HUES48 (cell line): ENCODE results near the gene NRL.

Source experiments
- H3K27ac ChIP-seq: one replicate; pipeline ENCODE4 v1.7.0; 2013; ENCODE audit warnings: low read depth, low read length, inconsistent platforms
- H3K27me3 ChIP-seq: 2 replicates; pipeline ENCODE4 v1.6.1; 2013; ENCODE audit warnings: mild to moderate bottlenecking, low read length; ENCODE audit not compliant: control insufficient read depth, insufficient read depth
- H3K36me3 ChIP-seq: 2 replicates; pipeline ENCODE4 v1.6.1; 2013; ENCODE audit warnings: low read length; ENCODE audit not compliant: control insufficient read depth, insufficient read depth
- H3K4me1 ChIP-seq: 2 replicates; pipeline ENCODE4 v1.6.1; 2013; ENCODE audit warnings: mild to moderate bottlenecking, low read length; ENCODE audit not compliant: control insufficient read depth, insufficient read depth
- H3K4me3 ChIP-seq: 2 replicates; pipeline ENCODE4 v1.5.1; 2013; ENCODE audit warnings: mild to moderate bottlenecking, low read depth, low read length
- H3K9ac ChIP-seq: 2 replicates; pipeline ENCODE4 v1.6.1; 2013; ENCODE audit warnings: mild to moderate bottlenecking, low read depth, low read length, moderate library complexity
- H3K9me3 ChIP-seq: 2 replicates; pipeline ENCODE4 v1.6.1; 2013; ENCODE audit warnings: low read length; ENCODE audit not compliant: control insufficient read depth, insufficient read depth

The NRL gene

GRCh38 chr14:24141097-24141880 is 26.5 kb upstream of the NRL start, which contains the start of gene EMC9:
TSS of gene EMC9 (minus strand) at chr14:24141591. CDS start at chr14:24141304, 287 bp downstream.
- H3K4me1 ChIP-seq = peaks cover 17% of the 10 kb centered on the region
- H3K27ac ChIP-seq = peak within 1 kb of the TSS; percentile 94
- H3K4me3 ChIP-seq = peak within 1 kb of the TSS; percentile 86
- no peaks in the 10 kb centered on the region for H3K27me3 ChIP-seq
- no peaks in the 10 kb centered on the region for H3K9me3 ChIP-seq
- peak within 1 kb of the TSS; percentile 85 for H3K9ac ChIP-seq
- peaks cover 48% of the 10 kb centered on the region for H3K36me3 ChIP-seq

GRCh38 chr14:24139272-24139934 is 24.7 kb upstream of the NRL start:
- no peaks in the 10 kb centered on the region for H3K27me3 ChIP-seq
- no peak overlapping the region for H3K27ac ChIP-seq
- peaks cover 42% of the 10 kb centered on the region for H3K36me3 ChIP-seq
- no peaks in the 10 kb centered on the region for H3K9me3 ChIP-seq
- no peak overlapping the region for H3K9ac ChIP-seq
- peaks cover 9% of the 10 kb centered on the region for H3K4me1 ChIP-seq
- H3K4me3 ChIP-seq = peak overlapping the region; percentile 86

GRCh38 chr14:24138396-24139271 is 23.9 kb upstream of the NRL start:
- H3K9me3 ChIP-seq = no peaks in the 10 kb centered on the region
- H3K27ac ChIP-seq = no peak overlapping the region
- no peak overlapping the region for H3K9ac ChIP-seq
- no peaks in the 10 kb centered on the region for H3K27me3 ChIP-seq
- peaks cover 9% of the 10 kb centered on the region for H3K4me1 ChIP-seq
- peaks cover 34% of the 10 kb centered on the region for H3K36me3 ChIP-seq
- H3K4me3 ChIP-seq = no peak overlapping the region

- no peak overlapping the region for H3K27ac ChIP-seq
- H3K4me1 ChIP-seq = peaks cover 9% of the 10 kb centered on the region
- H3K27me3 ChIP-seq = no peaks in the 10 kb centered on the region
- no peak overlapping the region for H3K4me3 ChIP-seq
- H3K9me3 ChIP-seq = no peaks in the 10 kb centered on the region
- no peak overlapping the region for H3K9ac ChIP-seq
- peaks cover 27% of the 10 kb centered on the region for H3K36me3 ChIP-seq
Measured at GRCh38 chr14:24137529-24138395, 23.0 kb upstream of the NRL start.

GRCh38 chr14:24136684-24137528 is 22.2 kb upstream of the NRL start:
- Histone ChIP-seq H3K9ac (no peak overlapping the region), H3K27me3 (no peaks in the 10 kb centered on the region), H3K36me3 (peaks cover 25% of the 10 kb centered on the region), H3K27ac (no peak overlapping the region), H3K4me1 (peaks cover 9% of the 10 kb centered on the region), H3K9me3 (no peaks in the 10 kb centered on the region), H3K4me3 (peak overlapping the region; percentile 78)

- Histone ChIP-seq H3K4me3 (peak within 1 kb of the TSS; percentile 78), H3K36me3 (peaks cover 25% of the 10 kb centered on the region), H3K9me3 (no peaks in the 10 kb centered on the region), H3K27ac (peak within 1 kb of the TSS; percentile 25), H3K9ac (no peak within 1 kb of the TSS; the same call in 1 of the 2 replicates), H3K27me3 (no peaks in the 10 kb centered on the region), H3K4me1 (peaks cover 9% of the 10 kb centered on the region)
Measured at GRCh38 chr14:24135834-24136683, 21.3 kb upstream of the NRL start, which contains the start of gene PSME1. TSS of gene PSME1 (plus strand) at chr14:24136194. CDS start at chr14:24136263, 69 bp downstream.

- H3K4me3 ChIP-seq = peak overlapping the region; percentile 78
- peaks cover 25% of the 10 kb centered on the region for H3K36me3 ChIP-seq
- no peaks in the 10 kb centered on the region for H3K9me3 ChIP-seq
- no peak overlapping the region for H3K9ac ChIP-seq
- H3K27ac ChIP-seq = peak overlapping the region; percentile 25
- peaks cover 9% of the 10 kb centered on the region for H3K4me1 ChIP-seq
- no peaks in the 10 kb centered on the region for H3K27me3 ChIP-seq
Measured at GRCh38 chr14:24135584-24135833, 20.8 kb upstream of the NRL start.

GRCh38 chr14:24133735-24134134 is 19.0 kb upstream of the NRL start:
- H3K36me3 ChIP-seq = peaks cover 13% of the 10 kb centered on the region
- H3K9me3 ChIP-seq = no peaks in the 10 kb centered on the region
- no peak overlapping the region for H3K4me3 ChIP-seq
- H3K27ac ChIP-seq = no peak overlapping the region
- H3K9ac ChIP-seq = no peak overlapping the region
- H3K4me1 ChIP-seq = peaks cover 5% of the 10 kb centered on the region; the same call in 1 of the 2 replicates
- H3K27me3 ChIP-seq = no peaks in the 10 kb centered on the region

GRCh38 chr14:24132976-24133375 is 18.2 kb upstream of the NRL start:
- no peak overlapping the region for H3K4me3 ChIP-seq
- H3K27ac ChIP-seq = no peak overlapping the region
- H3K36me3 ChIP-seq = peaks cover 5% of the 10 kb centered on the region
- H3K27me3 ChIP-seq = no peaks in the 10 kb centered on the region
- no peak overlapping the region for H3K9ac ChIP-seq
- H3K9me3 ChIP-seq = no peaks in the 10 kb centered on the region
- peaks cover 5% of the 10 kb centered on the region; the same call in 1 of the 2 replicates for H3K4me1 ChIP-seq
